SK-N-SH (cell line): ENCODE data around the gene TMEM234. TPM values are rescaled to one million over a fixed set of nuclear protein-coding genes. Genes with fewer than 3 reads are reported as not detected.

Experiments used
- CTCF ChIA-PET: fragments of 300-600, 350-600 bp; formaldehyde crosslinking; extraction: SDS; loops from one replicate; lab custom pipeline; 2021; lab: Yijun Ruan, JAX
- POLR2A ChIA-PET: fragments of 350-600 bp; sonication (Branson Sonifier 250); formaldehyde crosslinking; extraction: SDS; loops from one replicate; lab custom pipeline; 2020; ENCODE audit warnings: antibody characterized with exemption, inconsistent platforms; lab: Yijun Ruan, JAX
- DNase-seq: peaks from one replicate; pipeline ENCODE4 v3.0.0; 2012
- H2AFZ ChIP-seq: fragments of 200-600 bp; sonication (generic); 2 replicates; pipeline ENCODE4 v1.8.1; 2016; ENCODE audit warnings: antibody characterized with exemption, mild to moderate bottlenecking, low read depth
- H3F3A ChIP-seq: fragments of 200-600 bp; sonication (generic); replicated peaks from 2 replicates; pipeline ENCODE3; 2016; ENCODE audit warnings: antibody characterized with exemption, mild to moderate bottlenecking; ENCODE audit not compliant: insufficient read depth
- H3K27ac ChIP-seq, 2 experiments: fragments of 200-500 bp in 1 of 2; fragments of 200-600 bp in 1 of 2; sonication (Bioruptor generic) in 1 of 2; sonication (generic), shearing (Covaris generic) in 1 of 2; 2 replicates each; pipeline versions ENCODE4 v1.5.1 to v1.6.1; 2014 to 2016; ENCODE audit warnings: low read depth in 2 of 2, inconsistent platforms in 1 of 2, low read length in 1 of 2, mild to moderate bottlenecking in 1 of 2, mixed read lengths in 1 of 2
- H3K27me3 ChIP-seq: fragments of 200-600 bp; sonication (generic), shearing (Covaris generic); 2 replicates; pipeline ENCODE4 v1.6.1; 2016; ENCODE audit warnings: mixed run types; ENCODE audit not compliant: insufficient read depth
- H3K36me3 ChIP-seq, 2 experiments: fragments of 200-500 bp in 1 of 2; fragments of 200-600 bp in 1 of 2; sonication (Bioruptor generic) in 1 of 2; sonication (generic) in 1 of 2; replicated peaks in 1 of 2; 2 replicates each; pipeline versions ENCODE3 to v1.5.1; 2014 to 2016; ENCODE audit warnings: low read length in 1 of 2, mild to moderate bottlenecking in 1 of 2; ENCODE audit not compliant: insufficient read depth in 2 of 2, control insufficient read depth in 1 of 2
- H3K4me1 ChIP-seq, 2 experiments: fragments of 200-500 bp in 1 of 2; fragments of 200-600 bp in 1 of 2; sonication (Bioruptor generic) in 1 of 2; sonication (generic), shearing (Covaris generic) in 1 of 2; 2 replicates each; pipeline versions ENCODE4 v1.5.1 to v1.6.1; 2014 to 2016; ENCODE audit warnings: low read depth in 1 of 2, low read length in 1 of 2, mixed run types in 1 of 2; ENCODE audit not compliant: insufficient read depth in 2 of 2, control insufficient read depth in 1 of 2
- H3K4me2 ChIP-seq: fragments of 200-600 bp; sonication (generic), shearing (Covaris generic); 2 replicates; pipeline ENCODE4 v1.6.1; 2017; ENCODE audit warnings: mixed run types
- H3K4me3 ChIP-seq, 2 experiments: fragments of 200-500 bp in 1 of 2; fragments of 200-600 bp in 1 of 2; sonication (Bioruptor generic) in 1 of 2; sonication (generic), shearing (Covaris generic) in 1 of 2; 2 replicates each; pipeline versions ENCODE4 v1.5.1 to v1.8.1; 2014 to 2016; ENCODE audit warnings: low read depth in 2 of 2, inconsistent platforms in 1 of 2, low read length in 1 of 2, mild to moderate bottlenecking in 1 of 2, mixed read lengths in 1 of 2, moderate library complexity in 1 of 2
- H3K79me2 ChIP-seq: fragments of 200-600 bp; sonication (generic); 2 replicates; pipeline ENCODE4 v1.8.1; 2017; ENCODE audit warnings: mild to moderate bottlenecking; ENCODE audit not compliant: insufficient read depth
- H3K9ac ChIP-seq: fragments of 200-600 bp; sonication (generic); 2 replicates; pipeline ENCODE4 v1.6.1; 2017; ENCODE audit warnings: mixed run types
- H3K9me2 ChIP-seq: fragments of 200-600 bp; sonication (generic); 2 replicates; pipeline ENCODE4 v1.6.1; 2017; ENCODE audit warnings: mixed run types
- H3K9me3 ChIP-seq: fragments of 200-600 bp; sonication (generic); 2 replicates; pipeline ENCODE4 v1.6.1; 2017; ENCODE audit warnings: mixed run types, mild to moderate bottlenecking, moderate library complexity
- H4K20me1 ChIP-seq: fragments of 200-600 bp; sonication (generic); 2 replicates; pipeline ENCODE4 v1.6.1; 2017; ENCODE audit warnings: mild to moderate bottlenecking, mixed run types; ENCODE audit not compliant: insufficient read depth
- CTCF ChIP-seq: fragments of 200-600 bp; sonication (generic); IDR thresholded peaks from 2 replicates; pipeline ENCODE4 v1.6.1; 2017; ENCODE audit warnings: antibody characterized with exemption, mild to moderate bottlenecking, moderate library complexity
- ELF1 ChIP-seq: IDR thresholded peaks from 2 replicates; pipeline ENCODE4 v1.4.0; 2012
- EZH2phosphoT487 ChIP-seq: fragments of 200-600 bp; sonication (generic); IDR thresholded peaks from 2 replicates; pipeline ENCODE4 v1.6.1; 2017; ENCODE audit warnings: low read depth, mixed run types, mild to moderate bottlenecking, antibody characterized with exemption, moderate library complexity, borderline replicate concordance
- GABPA ChIP-seq: IDR thresholded peaks from 2 replicates; pipeline ENCODE4 v1.4.0; 2012; ENCODE audit warnings: low read depth, mild to moderate bottlenecking
- GATA2 ChIP-seq: sonication (generic); formaldehyde crosslinking; IDR thresholded peaks from 2 replicates; pipeline ENCODE4 v1.5.0; 2020; ENCODE audit warnings: mild to moderate bottlenecking, missing genetic modification reagents
- MAX ChIP-seq: IDR thresholded peaks from 2 replicates; pipeline ENCODE4 v1.4.0; 2012; ENCODE audit warnings: low read depth
- MXI1 ChIP-seq: IDR thresholded peaks from 2 replicates; pipeline ENCODE4 v1.6.1; 2012; ENCODE audit warnings: mild to moderate bottlenecking, low read depth, low read length, improper control_type of control experiment
- NFIC ChIP-seq: IDR thresholded peaks from 2 replicates; pipeline ENCODE4 v1.4.0; 2012; ENCODE audit warnings: borderline replicate concordance
- NRF1 ChIP-seq: IDR thresholded peaks from 2 replicates; pipeline ENCODE4 v1.6.1; 2012; ENCODE audit warnings: low read depth, mild to moderate bottlenecking, low read length
- PBX3 ChIP-seq: IDR thresholded peaks from 2 replicates; pipeline ENCODE4; 2012
- SIN3A ChIP-seq: IDR thresholded peaks from 2 replicates; pipeline ENCODE4 v1.6.1; 2012; ENCODE audit warnings: low read depth, mild to moderate bottlenecking, low read length, moderate library complexity, borderline replicate concordance
- SMC3 ChIP-seq: IDR thresholded peaks from 2 replicates; pipeline ENCODE4 v1.6.1; 2012; ENCODE audit warnings: low read depth, low read length, improper control_type of control experiment
- TAF1 ChIP-seq: IDR thresholded peaks from 2 replicates; pipeline ENCODE4 v1.6.1; 2012; ENCODE audit warnings: low read depth, mild to moderate bottlenecking, low read length, moderate library complexity, borderline replicate concordance
- WGBS: methylation state at CpG from one replicate; pipeline ENCODE4 v1.1.6; 2017; ENCODE audit warnings: low lambda C conversion rate; 5-methylcytosine and 5-hydroxymethylcytosine counted together
- polyA plus RNA-seq, 3 experiments: library from polyadenylated mRNA; depleted of rRNA; stranded (reverse); fragments of >200 nt; gene quantifications; 2 replicates each; pipeline ENCODE4 v1.2.3, GENCODE V29; 2012

TMEM234 gene
- polyA plus RNA-seq, 1 of the 3 experiments (the other 2 are of a cell fraction) = 31.9 TPM

GRCh38 chr1:32220746-32221580, 1.2 kb downstream of the TMEM234 start:
- peak overlapping the region; percentile 59 to 79 for H3K4me3 ChIP-seq
- peak overlapping the region; percentile 99 for H3K9ac ChIP-seq
- peak overlapping the region; percentile 90 for H3K4me2 ChIP-seq
- no peak for TF ChIP-seq EZH2phosphoT487
- no peak for TF ChIP-seq MXI1
- no peak for TF ChIP-seq SMC3
- TF ChIP-seq CTCF = no peak
- TF ChIP-seq NRF1 = no peak
- TF ChIP-seq ELF1 = no peak
- TF ChIP-seq PBX3 = no peak
- no peak for TF ChIP-seq GATA2 (CRISPR knock-in tag)
- no peak for TF ChIP-seq GABPA
- TF ChIP-seq SIN3A = no peak
- TF ChIP-seq, all 33 proteins: peak for 0
- Histone ChIP-seq H3K27ac (peak overlapping the region; percentile 79 to 83; a peak in 2 of 4 replicates), H3K79me2 (peaks cover 66% of the 10 kb centered on the region), H3K9me3 (no peaks in the 10 kb centered on the region), H3F3A (peaks cover 3% of the 10 kb centered on the region), H3K4me1 (peaks cover 8 to 17% of the 10 kb centered on the region in 2 experiments; a peak in 3 of 4 replicates), H3K9me2 (no peaks in the 10 kb centered on the region), H2AFZ (no peak overlapping the region), H4K20me1 (no peaks in the 10 kb centered on the region), H3K27me3 (no peaks in the 10 kb centered on the region), H3K36me3 (peaks cover 24% of the 10 kb centered on the region in 2 experiments)
- DNase-seq = no peak
- ChIA-PET CTCF (interaction anchor here (0.9 to 4.3 kb wide), 3 partner anchors 12 to 27 kb away, joined by 3 to 20 read pairs (median 8); no protein-coding TSS in a partner anchor), POLR2A (interaction anchor here (1.4 kb wide), 1 partner anchor 8 kb away, joined by 3 read pairs; no protein-coding TSS in a partner anchor)
- 78% methylated on average over 4 of the region's 4 CpGs for WGBS

GRCh38 chr1:32219022-32219421, 3.1 kb downstream of the TMEM234 start:
- Histone ChIP-seq H3K27ac (no peak overlapping the region), H3K9ac (no peak overlapping the region), H3K36me3 (peaks cover 11 to 31% of the 10 kb centered on the region in 2 experiments), H3K4me2 (no peak overlapping the region), H3K4me3 (no peak overlapping the region), H3K9me3 (no peaks in the 10 kb centered on the region), H3K27me3 (no peaks in the 10 kb centered on the region), H2AFZ (no peak overlapping the region), H3K79me2 (peaks cover 51% of the 10 kb centered on the region), H3K4me1 (peaks cover 8 to 18% of the 10 kb centered on the region in 2 experiments; a peak in 3 of 4 replicates), H3F3A (peaks cover 3% of the 10 kb centered on the region), H4K20me1 (no peaks in the 10 kb centered on the region), H3K9me2 (no peaks in the 10 kb centered on the region)
- 78% methylated on average over 7 of the region's 7 CpGs for WGBS
- DNase-seq = no peak
- CTCF ChIA-PET = interaction anchor here (0.6 to 1.5 kb wide), 2 partner anchors 29 to 74 kb away, joined by 3 to 6 read pairs; partner anchors contain the start of gene FAM167B
- POLR2A ChIA-PET = interaction anchor here (0.7 kb wide), 1 partner anchor 106 kb away, joined by 3 read pairs; no protein-coding TSS in a partner anchor
- TF ChIP-seq NFIC = no peak
- no peak for TF ChIP-seq TAF1
- TF ChIP-seq MAX = no peak
